ENCODE results near the gene CDC26. TPM values are rescaled to one million over a fixed set of nuclear protein-coding genes. Genes with fewer than 3 reads are reported as not detected.

The CDC26 gene
- total RNA-seq, 1 donor from 2014 or later: 37.0 TPM

GRCh38 chr9:113316030-113316429, 40.7 kb upstream of the CDC26 start:
- Histone ChIP-seq H3K27me3 (ENCODE audit: low read depth) (no peaks in the 10 kb centered on the region), H3K4me1 (peaks cover 6% of the 10 kb centered on the region), H3K36me3 (peaks cover 46% of the 10 kb centered on the region), H3K9me3 (replicated peaks) (no peaks in the 10 kb centered on the region), H3K27ac (replicated peaks) (no peak overlapping the region), H3K4me3 (no peak overlapping the region)
- TF ChIP-seq, protein P1, sequence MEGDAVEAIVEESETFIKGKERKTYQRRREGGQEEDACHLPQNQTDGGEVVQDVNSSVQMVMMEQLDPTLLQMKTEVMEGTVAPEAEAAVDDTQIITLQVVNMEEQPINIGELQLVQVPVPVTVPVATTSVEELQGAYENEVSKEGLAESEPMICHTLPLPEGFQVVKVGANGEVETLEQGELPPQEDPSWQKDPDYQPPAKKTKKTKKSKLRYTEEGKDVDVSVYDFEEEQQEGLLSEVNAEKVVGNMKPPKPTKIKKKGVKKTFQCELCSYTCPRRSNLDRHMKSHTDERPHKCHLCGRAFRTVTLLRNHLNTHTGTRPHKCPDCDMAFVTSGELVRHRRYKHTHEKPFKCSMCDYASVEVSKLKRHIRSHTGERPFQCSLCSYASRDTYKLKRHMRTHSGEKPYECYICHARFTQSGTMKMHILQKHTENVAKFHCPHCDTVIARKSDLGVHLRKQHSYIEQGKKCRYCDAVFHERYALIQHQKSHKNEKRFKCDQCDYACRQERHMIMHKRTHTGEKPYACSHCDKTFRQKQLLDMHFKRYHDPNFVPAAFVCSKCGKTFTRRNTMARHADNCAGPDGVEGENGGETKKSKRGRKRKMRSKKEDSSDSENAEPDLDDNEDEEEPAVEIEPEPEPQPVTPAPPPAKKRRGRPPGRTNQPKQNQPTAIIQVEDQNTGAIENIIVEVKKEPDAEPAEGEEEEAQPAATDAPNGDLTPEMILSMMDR (IDR thresholded peaks at IDR 0.05; ENCODE audit: borderline replicate concordance): no peak
- intact Hi-C loops (cut with micrococcal nuclease): no loop called here
- no peak for DNase-seq

GRCh38 chr9:113315231-113315630, 39.9 kb upstream of the CDC26 start:
- no peaks in the 10 kb centered on the region for H3K9me3 ChIP-seq (replicated peaks)
- intact Hi-C loops (cut with micrococcal nuclease): no loop called here
- no peak for DNase-seq
- TF ChIP-seq, protein P1 (IDR thresholded peaks at IDR 0.05; ENCODE audit: borderline replicate concordance): no peak
- H3K27ac ChIP-seq (replicated peaks): no peak overlapping the region
- H3K4me1 ChIP-seq: peaks cover 14% of the 10 kb centered on the region
- H3K27me3 ChIP-seq (ENCODE audit: low read depth): no peaks in the 10 kb centered on the region
- H3K4me3 ChIP-seq: no peak overlapping the region
- peaks cover 40% of the 10 kb centered on the region for H3K36me3 ChIP-seq

- intact Hi-C loops (cut with micrococcal nuclease): no loop called here
- peaks cover 25% of the 10 kb centered on the region for H3K4me1 ChIP-seq
- H3K27ac ChIP-seq (replicated peaks): no peak overlapping the region
- peaks cover 20% of the 10 kb centered on the region for H3K36me3 ChIP-seq
- H3K4me3 ChIP-seq: no peak overlapping the region
- DNase-seq: no peak
- no peaks in the 10 kb centered on the region for H3K9me3 ChIP-seq (replicated peaks)
- no peaks in the 10 kb centered on the region for H3K27me3 ChIP-seq (ENCODE audit: low read depth)
- TF ChIP-seq, protein P1 (IDR thresholded peaks at IDR 0.05; ENCODE audit: borderline replicate concordance): no peak
Observed at GRCh38 chr9:113313261-113313660, 37.9 kb upstream of the CDC26 start.

DNA sequence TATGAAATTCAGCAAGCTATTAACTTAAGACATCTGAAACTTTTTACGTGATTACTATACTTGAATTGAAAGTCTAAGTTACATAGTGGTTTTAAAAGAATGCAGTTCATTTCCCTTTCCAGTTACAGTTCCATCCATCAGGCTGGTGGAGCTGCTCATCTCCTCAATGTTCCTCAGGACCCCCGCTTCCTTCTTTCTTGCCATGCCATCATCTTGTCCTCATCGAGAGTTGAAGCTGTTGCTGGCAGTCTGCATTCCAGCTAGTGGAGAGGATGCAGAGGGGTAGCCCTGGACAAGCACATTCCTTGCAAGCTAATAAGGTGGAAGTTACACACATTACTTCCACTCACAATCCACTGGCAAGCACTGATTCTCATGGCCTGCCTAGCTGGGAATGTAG, 36.6 kb upstream of the CDC26 start:
- TF ChIP-seq, protein P1 (IDR thresholded peaks at IDR 0.05; ENCODE audit: borderline replicate concordance): no peak
- intact Hi-C loops (cut with micrococcal nuclease): no loop called here
- Histone ChIP-seq H3K4me3 (no peak overlapping the region), H3K9me3 (replicated peaks) (no peaks in the 10 kb centered on the region), H3K4me1 (peaks cover 25% of the 10 kb centered on the region), H3K27ac (replicated peaks) (no peak overlapping the region), H3K36me3 (peaks cover 9% of the 10 kb centered on the region), H3K27me3 (ENCODE audit: low read depth) (no peaks in the 10 kb centered on the region)
- DNase-seq: no peak

- H3K4me1 ChIP-seq: peaks cover 25% of the 10 kb centered on the region
- H3K27me3 ChIP-seq (ENCODE audit: low read depth): no peaks in the 10 kb centered on the region
- TF ChIP-seq, protein P1 (IDR thresholded peaks at IDR 0.05; ENCODE audit: borderline replicate concordance): no peak
- peak overlapping the region; percentile 78 for H3K27ac ChIP-seq (replicated peaks)
- intact Hi-C loops (cut with micrococcal nuclease): no loop called here
- H3K9me3 ChIP-seq (replicated peaks): no peaks in the 10 kb centered on the region
- H3K4me3 ChIP-seq: no peak overlapping the region
- no peaks in the 10 kb centered on the region for H3K36me3 ChIP-seq
- DNase-seq: peak; percentile 19
Observed at GRCh38 chr9:113310538-113310937, 35.2 kb upstream of the CDC26 start.
